ENCODE results near the gene MICALL1. TPM values are rescaled to one million over a fixed set of nuclear protein-coding genes. Genes with fewer than 3 reads are reported as not detected.

The MICALL1 gene
- total RNA-seq, 4 donors from 2014 or later = 26.8 to 87.2 (median 37.3) TPM

GRCh38 chr22:37982151-37982785 lies 76.2 kb downstream of the MICALL1 start:
- intact Hi-C loops (cut with DNase I; ENCODE audit: low total_unique reads) (no loop called here), in situ Hi-C loops (cut with MboI; ENCODE audit: low pct_ligation_motif_present in 1 of 4, low pct_unique_long_range_greater_than_20kb in 1 of 4, low sequenced_read_pairs in 3 of 4) (no loop called here)
- TF ChIP-seq POLR2AphosphoS5 (IDR thresholded peaks at IDR 0.05) (no peak), EP300 (IDR thresholded peaks at IDR 0.05; ENCODE audit: low read depth) (no peak), CTCF (IDR thresholded peaks at IDR 0.05) (no peak), POLR2A (IDR thresholded peaks at IDR 0.05) (no peak)
- Histone ChIP-seq H3K27ac (peak overlapping the region in 3 of 4 donors; percentile 15 to 50 (median 33)), H3K4me3 (peak overlapping the region in 1 of 4 donors; percentile 23), H3K9me3 (no peaks in the 10 kb centered on the region), H3K4me1 (peaks cover 0 to 17% (median 4%) of the 10 kb centered on the region in 4 donors), H3K36me3 (no peaks in the 10 kb centered on the region), H3K27me3 (no peaks in the 10 kb centered on the region)
- 80% methylated on average over 8 of the region's 8 CpGs; no CpG with 5 or more reads in 1 of the 2 donors for WGBS, 2 donors (ENCODE audit: low coverage in 1 of 2)
- DNase-seq = no peak

- H3K4me1 ChIP-seq = peaks cover 0 to 17% (median 4%) of the 10 kb centered on the region in 4 donors
- no peak for DNase-seq
- 44 to 87% methylated on average over 16 to 76 of the region's 84 CpGs for WGBS, 2 donors (ENCODE audit: low coverage in 1 of 2)
- H3K4me3 ChIP-seq = peak overlapping the region in 2 of 4 donors; percentile 14 to 23
- no peaks in the 10 kb centered on the region for H3K27me3 ChIP-seq
- H3K9me3 ChIP-seq = no peaks in the 10 kb centered on the region
- TF ChIP-seq CTCF (IDR thresholded peaks at IDR 0.05) = no peak
- TF ChIP-seq POLR2AphosphoS5 (IDR thresholded peaks at IDR 0.05) = no peak
- no peak for TF ChIP-seq EP300 (IDR thresholded peaks at IDR 0.05; ENCODE audit: low read depth)
- no peak for TF ChIP-seq POLR2A (IDR thresholded peaks at IDR 0.05)
- peak overlapping the region in 2 of 4 donors; percentile 15 to 30 for H3K27ac ChIP-seq
- in situ Hi-C loops (cut with MboI; ENCODE audit: low pct_ligation_motif_present in 1 of 4, low pct_unique_long_range_greater_than_20kb in 1 of 4, low sequenced_read_pairs in 3 of 4) = no loop called here
- H3K36me3 ChIP-seq = no peaks in the 10 kb centered on the region
- intact Hi-C loops (cut with DNase I; ENCODE audit: low total_unique reads) = no loop called here
Measured at GRCh38 chr22:37982938-37983859, 77.1 kb downstream of the MICALL1 start.

- 79 to 84% methylated on average over 8 to 42 of the region's 42 CpGs for WGBS, 2 donors (ENCODE audit: low coverage in 1 of 2)
- peak within 1 kb of the TSS in 2 of 4 donors; percentile 14 to 23 for H3K4me3 ChIP-seq
- H3K9me3 ChIP-seq = no peaks in the 10 kb centered on the region
- no peaks in the 10 kb centered on the region for H3K36me3 ChIP-seq
- TF ChIP-seq POLR2AphosphoS5 (IDR thresholded peaks at IDR 0.05) (peak; percentile 31 to 46 (median 32)), POLR2A (IDR thresholded peaks at IDR 0.05) (no peak)
- H3K27ac ChIP-seq = peak within 1 kb of the TSS in 2 of 4 donors; percentile 31 to 41
- DNase-seq = no peak
- no peaks in the 10 kb centered on the region for H3K27me3 ChIP-seq
- in situ Hi-C loops (cut with MboI; ENCODE audit: low pct_ligation_motif_present in 1 of 4, low pct_unique_long_range_greater_than_20kb in 1 of 4, low sequenced_read_pairs in 3 of 4) (no loop called here), intact Hi-C loops (cut with DNase I; ENCODE audit: low total_unique reads) (no loop called here)
- H3K4me1 ChIP-seq = peaks cover 0 to 17% (median 4%) of the 10 kb centered on the region in 4 donors
Measured at GRCh38 chr22:37983860-37984791, 78.0 kb downstream of the MICALL1 start, which contains the start of gene SOX10. Gene SOX10, minus strand, starts transcription at chr22:37984555. Its CDS starts 771 bp downstream, at chr22:37983784.

GRCh38 chr22:37985050-37985585 lies 79.0 kb downstream of the MICALL1 start:
- Histone ChIP-seq H3K4me3 (no peak overlapping the region), H3K27me3 (no peaks in the 10 kb centered on the region), H3K27ac (peak overlapping the region in 2 of 4 donors; percentile 31 to 41), H3K9me3 (no peaks in the 10 kb centered on the region), H3K4me1 (peaks cover 0 to 17% (median 4%) of the 10 kb centered on the region in 4 donors), H3K36me3 (no peaks in the 10 kb centered on the region)
- intact Hi-C loops (cut with DNase I; ENCODE audit: low total_unique reads) (no loop called here), in situ Hi-C loops (cut with MboI; ENCODE audit: low pct_ligation_motif_present in 1 of 4, low pct_unique_long_range_greater_than_20kb in 1 of 4, low sequenced_read_pairs in 3 of 4) (no loop called here)
- TF ChIP-seq POLR2AphosphoS5 (IDR thresholded peaks at IDR 0.05) = no peak
- TF ChIP-seq CTCF (IDR thresholded peaks at IDR 0.05) = no peak
- DNase-seq = no peak
- 91% methylated on average over 9 of the region's 9 CpGs; no CpG with 5 or more reads in 1 of the 2 donors for WGBS, 2 donors (ENCODE audit: low coverage in 1 of 2)

All from transverse colon (tissue), 4 donors.